Lower lobe of right lung (tissue), 2 donors: ENCODE results near the gene ERN1. TPM values are rescaled to one million over a fixed set of nuclear protein-coding genes. Genes with fewer than 3 reads are reported as not detected.

Experiments
- ATAC-seq, 2 donors: fragments of 200-7000 bp; cut with Tn5 transposase; one replicate each; pipeline ENCODE4 v1.9.1; 2020 to 2022; ENCODE audit warnings: mild to moderate bottlenecking in 2 of 2, moderate library complexity in 2 of 2
- DNase-seq: peaks from one replicate; pipeline ENCODE4 v3.0.0-alpha.2; 2020
- H3K27ac ChIP-seq: fragments of 200-600 bp; one replicate; pipeline ENCODE4 v1.8.0; 2022
- H3K27me3 ChIP-seq: fragments of 200-600 bp; one replicate; pipeline ENCODE4 v1.8.0; 2022; ENCODE audit warnings: low read depth
- H3K36me3 ChIP-seq: fragments of 200-600 bp; one replicate; pipeline ENCODE4 v1.8.0; 2022; ENCODE audit warnings: mild to moderate bottlenecking
- H3K4me1 ChIP-seq: fragments of 200-600 bp; one replicate; pipeline ENCODE4 v1.8.0; 2022
- H3K4me3 ChIP-seq: fragments of 200-600 bp; one replicate; pipeline ENCODE4 v1.8.0; 2022; ENCODE audit warnings: mild to moderate bottlenecking
- H3K9me3 ChIP-seq: fragments of 200-600 bp; one replicate; pipeline ENCODE4 v1.8.0; 2022
- CTCF ChIP-seq: fragments of 200-600 bp; IDR thresholded peaks from one replicate; pipeline ENCODE4 v1.8.0; 2022; ENCODE audit warnings: antibody characterized with exemption, mild to moderate bottlenecking
- intact Hi-C: fragments of 100-400 bp; cut with DNase I; formaldehyde crosslinking; loops from one replicate; pipeline ENCODE4 v1.11.0; 2022
- total RNA-seq: library from RNA; stranded (reverse); fragmentation: NEBNext Ultra II Directional; extraction: Animal tissue kit (Norgen Biotek cat#: 25700); gene quantifications from one replicate; pipeline ENCODE4 v1.2.1, GENCODE V29; 2021
- donor health status: DM: no; HTN: yes; CAD: no; lungs with severe emphysema.

The ERN1 gene
- total RNA-seq, 1 donor from 2014 or later, result 39.7 TPM

- H3K9me3 ChIP-seq, result no peaks in the 10 kb centered on the region
- TF ChIP-seq CTCF, result no peak
- intact Hi-C loops, result no loop called here
- no peak for ATAC-seq
- no peak for DNase-seq
- H3K27ac ChIP-seq, result no peak overlapping the region
- H3K4me3 ChIP-seq, result no peak overlapping the region
- peaks cover 30% of the 10 kb centered on the region for H3K4me1 ChIP-seq
- H3K36me3 ChIP-seq, result peaks cover 5% of the 10 kb centered on the region
- no peaks in the 10 kb centered on the region for H3K27me3 ChIP-seq
Observed at GRCh38 chr17:64102627-64103390, 27.1 kb downstream of the ERN1 start.

GRCh38 chr17:64099543-64099942 lies 30.4 kb downstream of the ERN1 start:
- Histone ChIP-seq H3K27ac (no peak overlapping the region), H3K27me3 (no peaks in the 10 kb centered on the region), H3K4me3 (no peak overlapping the region), H3K9me3 (no peaks in the 10 kb centered on the region), H3K4me1 (peaks cover 34% of the 10 kb centered on the region), H3K36me3 (peaks cover 27% of the 10 kb centered on the region)
- ATAC-seq, result no peak
- DNase-seq, result no peak
- TF ChIP-seq CTCF, result no peak
- intact Hi-C loops, result no loop called here

GRCh38 chr17:64097196-64097936 lies 32.6 kb downstream of the ERN1 start:
- no peak overlapping the region for H3K27ac ChIP-seq
- ATAC-seq, result no peak
- peaks cover 42% of the 10 kb centered on the region for H3K4me1 ChIP-seq
- H3K36me3 ChIP-seq, result peaks cover 40% of the 10 kb centered on the region
- no peak for TF ChIP-seq CTCF
- no peaks in the 10 kb centered on the region for H3K27me3 ChIP-seq
- H3K4me3 ChIP-seq, result no peak overlapping the region
- DNase-seq, result no peak
- intact Hi-C loops, result no loop called here
- no peaks in the 10 kb centered on the region for H3K9me3 ChIP-seq

GRCh38 chr17:64096037-64096436 lies 33.9 kb downstream of the ERN1 start:
- H3K27ac ChIP-seq, result peak overlapping the region; percentile 32
- H3K4me3 ChIP-seq, result no peak overlapping the region
- no peaks in the 10 kb centered on the region for H3K27me3 ChIP-seq
- H3K9me3 ChIP-seq, result no peaks in the 10 kb centered on the region
- no peak for DNase-seq
- no peak for ATAC-seq
- H3K4me1 ChIP-seq, result peaks cover 54% of the 10 kb centered on the region
- peaks cover 40% of the 10 kb centered on the region for H3K36me3 ChIP-seq
- no peak for TF ChIP-seq CTCF
- intact Hi-C loops, result no loop called here

- DNase-seq (no peak), ATAC-seq (peak; percentile 84 to 91)
- intact Hi-C loops, result no loop called here
- Histone ChIP-seq H3K4me3 (no peak overlapping the region), H3K4me1 (peaks cover 57% of the 10 kb centered on the region), H3K9me3 (no peaks in the 10 kb centered on the region), H3K36me3 (peaks cover 40% of the 10 kb centered on the region), H3K27me3 (no peaks in the 10 kb centered on the region), H3K27ac (peak overlapping the region; percentile 32)
- TF ChIP-seq CTCF, result no peak
Observed at GRCh38 chr17:64095144-64095882, 34.6 kb downstream of the ERN1 start.
